Spleen (tissue), 7 donors: Measurements from ENCODE around the gene SH3TC2.

ENCODE experiments used
- CTCF ChIP-seq, 11 experiments: fragments of 200-600 bp in 7 of 11; fragments of 450-650 bp in 4 of 11; sonication (generic) in 4 of 11; IDR thresholded peaks in 8 of 11; conservative IDR thresholded peaks in 3 of 11; 1 replicate in 7 of 11; 2 replicates in 4 of 11; pipeline versions ENCODE4 v1.4.0 to v1.8.0; 2016 to 2021; ENCODE audit warnings: antibody characterized with exemption in 11 of 11, inconsistent platforms in 4 of 11, mild to moderate bottlenecking in 1 of 11
- POLR2AphosphoS5 ChIP-seq, 3 donors: sonication (generic); formaldehyde crosslinking; IDR thresholded peaks; one replicate each; pipeline ENCODE4 v1.5.1; 2017; ENCODE audit warnings: antibody characterized with exemption in 3 of 3
- donor health status: DM: no; HTN: no; CAD: no; lungs with moderate emphysema.
- donor health status: DM: no; HTN: no; CAD: no.
- donor health status: DM: no; HTN: no; CAD: no.

- TF ChIP-seq CTCF (IDR thresholded peaks at IDR 0.05 in 8 of 11, conservative IDR thresholded peaks at IDR 0.05 in 3 of 11) (no peak), POLR2AphosphoS5 (IDR thresholded peaks at IDR 0.05) (no peak)
Measured at GRCh38 chr5:149079883-149080282, 17.0 kb upstream of the SH3TC2 start.
